ENCODE data around the gene PTK6. TPM values are rescaled to one million over a fixed set of nuclear protein-coding genes. Genes with fewer than 3 reads are reported as not detected.

Gene PTK6
- total and polyA plus RNA-seq, 2 of the 13 experiments (the other 11 are each of a cell fraction or from before 2014, with no cell fraction given): 0.08 TPM; not detected in 1

- TF ChIP-seq, protein P1, sequence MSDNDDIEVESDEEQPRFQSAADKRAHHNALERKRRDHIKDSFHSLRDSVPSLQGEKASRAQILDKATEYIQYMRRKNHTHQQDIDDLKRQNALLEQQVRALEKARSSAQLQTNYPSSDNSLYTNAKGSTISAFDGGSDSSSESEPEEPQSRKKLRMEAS (IDR thresholded peaks at IDR 0.05): peak; percentile 76
- TF ChIP-seq RNF219 (CRISPR knock-in tag; IDR thresholded peaks at IDR 0.05) (no peak), XBP1 (CRISPR knock-in tag; IDR thresholded peaks at IDR 0.05) (no peak), ZBTB8A (CRISPR knock-in tag; IDR thresholded peaks at IDR 0.05; ENCODE audit: borderline replicate concordance, low read depth) (no peak), HOXD1 (CRISPR knock-in tag; IDR thresholded peaks at IDR 0.05) (no peak), SNAI1 (CRISPR knock-in tag; IDR thresholded peaks at IDR 0.05; ENCODE audit: borderline replicate concordance) (no peak), ZNF788 (CRISPR knock-in tag; IDR thresholded peaks at IDR 0.05; ENCODE audit: borderline replicate concordance) (peak; percentile 49; the same call in 1 of the 2 replicates), ZNF33B (CRISPR knock-in tag; IDR thresholded peaks at IDR 0.05) (no peak; the same call in 1 of the 2 replicates), SMAD9 (CRISPR knock-in tag; IDR thresholded peaks at IDR 0.05) (no peak), ZMYM3 (CRISPR knock-in tag; IDR thresholded peaks at IDR 0.05) (peak; percentile 71), TAF15 (IDR thresholded peaks at IDR 0.05; ENCODE audit: low read depth, low read length, poor library complexity, severe bottlenecking) (no peak), PREB (CRISPR knock-in tag; IDR thresholded peaks at IDR 0.05) (no peak), ZNF142 (CRISPR knock-in tag; IDR thresholded peaks at IDR 0.05) (no peak), TMF1 (CRISPR knock-in tag; IDR thresholded peaks at IDR 0.05; ENCODE audit: low read depth) (no peak), XRCC5 (optimal IDR thresholded peaks at IDR 0.05; ENCODE audit: low read length) (peak; percentile 18), RARA (CRISPR knock-in tag; IDR thresholded peaks at IDR 0.05) (peak; percentile 65; the same call in 1 of the 2 replicates)
- TF ChIP-seq, protein P2, sequence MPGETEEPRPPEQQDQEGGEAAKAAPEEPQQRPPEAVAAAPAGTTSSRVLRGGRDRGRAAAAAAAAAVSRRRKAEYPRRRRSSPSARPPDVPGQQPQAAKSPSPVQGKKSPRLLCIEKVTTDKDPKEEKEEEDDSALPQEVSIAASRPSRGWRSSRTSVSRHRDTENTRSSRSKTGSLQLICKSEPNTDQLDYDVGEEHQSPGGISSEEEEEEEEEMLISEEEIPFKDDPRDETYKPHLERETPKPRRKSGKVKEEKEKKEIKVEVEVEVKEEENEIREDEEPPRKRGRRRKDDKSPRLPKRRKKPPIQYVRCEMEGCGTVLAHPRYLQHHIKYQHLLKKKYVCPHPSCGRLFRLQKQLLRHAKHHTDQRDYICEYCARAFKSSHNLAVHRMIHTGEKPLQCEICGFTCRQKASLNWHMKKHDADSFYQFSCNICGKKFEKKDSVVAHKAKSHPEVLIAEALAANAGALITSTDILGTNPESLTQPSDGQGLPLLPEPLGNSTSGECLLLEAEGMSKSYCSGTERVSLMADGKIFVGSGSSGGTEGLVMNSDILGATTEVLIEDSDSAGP (CRISPR knock-in tag; IDR thresholded peaks at IDR 0.05; ENCODE audit: borderline replicate concordance): peak; percentile 12; the same call in 1 of the 2 replicates
Observed at GRCh38 chr20:63574829-63575743, 37.9 kb upstream of the PTK6 start (continued).

Measured in HepG2 (cell line).